Ovary (tissue), 9 donors: ENCODE data around the gene ZNF19. TPM values are rescaled to one million over a fixed set of nuclear protein-coding genes. Genes with fewer than 3 reads are reported as not detected.

Source experiments
- DNase-seq, 5 donors: peaks; one replicate each; pipeline ENCODE4 v3.0.0-alpha.2; 2019 to 2020
- H3K27ac ChIP-seq, 2 donors: fragments of 200-600 bp; one replicate each; pipeline versions ENCODE4 v1.5.1 to v1.8.0; 2019 to 2022
- H3K27me3 ChIP-seq: fragments of 200-600 bp; one replicate; pipeline ENCODE4 v1.8.0; 2022
- H3K36me3 ChIP-seq: fragments of 200-600 bp; sonication (generic); one replicate; pipeline ENCODE4 v1.5.1; 2019
- H3K4me1 ChIP-seq: one replicate; pipeline ENCODE4 v1.8.1; 2013; ENCODE audit warnings: mild to moderate bottlenecking, moderate library complexity; ENCODE audit not compliant: insufficient read depth
- H3K4me3 ChIP-seq: fragments of 200-600 bp; sonication (generic); one replicate; pipeline ENCODE4 v1.5.1; 2017
- H3K9me3 ChIP-seq, 2 donors: fragments of 200-600 bp in 1 of 2; sonication (generic) in 1 of 2; one replicate each; pipeline versions ENCODE4 v1.5.1 to v1.8.1; 2013 to 2019; ENCODE audit warnings: mild to moderate bottlenecking in 1 of 2, moderate library complexity in 1 of 2
- EP300 ChIP-seq: sonication (generic); formaldehyde crosslinking; IDR thresholded peaks from one replicate; pipeline ENCODE4 v1.6.1; 2017; ENCODE audit warnings: antibody characterized with exemption
- POLR2A ChIP-seq: fragments of 450-650 bp; IDR thresholded peaks from one replicate; pipeline ENCODE4 v1.6.1; 2017; ENCODE audit warnings: antibody characterized with exemption, mild to moderate bottlenecking, moderate library complexity
- WGBS, 3 donors: extraction: QIAGEN DNeasy Blood & Tissue Kit in 1 of 3; methylation state at CpG; one replicate each; pipeline versions ENCODE4 v1.1.5 to v1.1.7; 2013 to 2017; 5-methylcytosine and 5-hydroxymethylcytosine counted together
- intact Hi-C, 4 donors: fragments of 100-400 bp; cut with DNase I; formaldehyde crosslinking; loops; one replicate each; pipeline versions ENCODE4 v1.11.0 to v1.15.1; 2022 to 2023
- polyA plus RNA-seq, 2 donors: library from polyadenylated mRNA; stranded (reverse); fragments of 200-250 nt in 1 of 2; fragments of 350-450 nt in 1 of 2; fragmentation: Illumina TruSeq in 1 of 2; extraction: RNeasy Lipid Tissue Mini Kit (QIAGEN cat#74804) in 1 of 2; gene quantifications; one replicate each; pipeline ENCODE4 v1.2.3, GENCODE V29; 2013 to 2014
- total RNA-seq, 7 donors: library from RNA; depleted of rRNA in 2 of 7; stranded (reverse); fragments of >200 nt in 2 of 7; fragmentation: NEBNext Ultra II Directional in 3 of 7; extraction: Animal tissue kit (Norgen Biotek cat#: 25700) in 3 of 7; gene quantifications; one replicate each; pipeline versions ENCODE4 v1.1.0 to v1.2.4, GENCODE V29; 2016 to 2023
- TF ChIP-seq, protein P1 (sequence below), 3 donors: fragments of 450-650 bp in 2 of 3; fragments of 200-600 bp in 1 of 3; IDR thresholded peaks; one replicate each; pipeline versions ENCODE4 v1.5.1 to v1.8.0; 2016 to 2022; ENCODE audit warnings: antibody characterized with exemption in 3 of 3, mild to moderate bottlenecking in 1 of 3
- donor health status: DM: no; HTN: no; CAD: no; lungs with moderate emphysema.
- donor health status: DM: no; HTN: no; CAD: no.
- donor health status: Bipolar disorder and iron deficiency.
- donor health status: DM: yes; HTN: yes; CAD: no.
- donor health status: DM: no; HTN: no; CAD: no.
- donor health status: DM: yes; HTN: yes; CAD: no.

ZNF19 gene
- total and polyA plus RNA-seq, 9 donors = 3.7 to 9.9 (median 6.0) TPM

DNA sequence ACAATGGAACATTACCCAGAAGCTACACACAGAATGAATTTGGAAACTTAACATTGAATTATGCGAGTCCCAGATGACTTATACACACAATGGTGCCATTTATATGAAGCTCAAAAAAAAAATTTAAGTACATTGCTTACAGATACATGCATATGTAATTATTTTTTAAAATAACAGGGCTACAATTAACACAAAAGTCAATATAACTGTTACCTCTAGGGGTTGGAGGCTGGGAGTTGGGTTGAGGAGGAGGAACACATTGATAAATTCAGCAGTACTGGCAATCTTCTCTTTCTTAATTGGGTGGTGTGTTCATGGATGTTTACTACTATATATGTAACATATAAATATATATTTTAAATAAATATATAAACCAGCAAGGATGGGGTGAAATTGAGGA, 28.2 kb downstream of the ZNF19 start:
- no peak overlapping the region for H3K4me3 ChIP-seq
- H3K27ac ChIP-seq = no peak overlapping the region
- peaks cover 0 to 4% of the 10 kb centered on the region in 2 donors for H3K9me3 ChIP-seq
- TF ChIP-seq EP300 (no peak), POLR2A (no peak)
- TF ChIP-seq, protein P1, sequence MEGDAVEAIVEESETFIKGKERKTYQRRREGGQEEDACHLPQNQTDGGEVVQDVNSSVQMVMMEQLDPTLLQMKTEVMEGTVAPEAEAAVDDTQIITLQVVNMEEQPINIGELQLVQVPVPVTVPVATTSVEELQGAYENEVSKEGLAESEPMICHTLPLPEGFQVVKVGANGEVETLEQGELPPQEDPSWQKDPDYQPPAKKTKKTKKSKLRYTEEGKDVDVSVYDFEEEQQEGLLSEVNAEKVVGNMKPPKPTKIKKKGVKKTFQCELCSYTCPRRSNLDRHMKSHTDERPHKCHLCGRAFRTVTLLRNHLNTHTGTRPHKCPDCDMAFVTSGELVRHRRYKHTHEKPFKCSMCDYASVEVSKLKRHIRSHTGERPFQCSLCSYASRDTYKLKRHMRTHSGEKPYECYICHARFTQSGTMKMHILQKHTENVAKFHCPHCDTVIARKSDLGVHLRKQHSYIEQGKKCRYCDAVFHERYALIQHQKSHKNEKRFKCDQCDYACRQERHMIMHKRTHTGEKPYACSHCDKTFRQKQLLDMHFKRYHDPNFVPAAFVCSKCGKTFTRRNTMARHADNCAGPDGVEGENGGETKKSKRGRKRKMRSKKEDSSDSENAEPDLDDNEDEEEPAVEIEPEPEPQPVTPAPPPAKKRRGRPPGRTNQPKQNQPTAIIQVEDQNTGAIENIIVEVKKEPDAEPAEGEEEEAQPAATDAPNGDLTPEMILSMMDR (IDR thresholded peaks at IDR 0.05) = no peak
- 94 to 100% (median 98%) methylated on average over 1 of the region's 1 CpG for WGBS, 3 donors
- no peak for DNase-seq
- peaks cover 4% of the 10 kb centered on the region for H3K4me1 ChIP-seq
- no peaks in the 10 kb centered on the region for H3K27me3 ChIP-seq
- intact Hi-C loops = no loop called here
- no peaks in the 10 kb centered on the region for H3K36me3 ChIP-seq

DNA sequence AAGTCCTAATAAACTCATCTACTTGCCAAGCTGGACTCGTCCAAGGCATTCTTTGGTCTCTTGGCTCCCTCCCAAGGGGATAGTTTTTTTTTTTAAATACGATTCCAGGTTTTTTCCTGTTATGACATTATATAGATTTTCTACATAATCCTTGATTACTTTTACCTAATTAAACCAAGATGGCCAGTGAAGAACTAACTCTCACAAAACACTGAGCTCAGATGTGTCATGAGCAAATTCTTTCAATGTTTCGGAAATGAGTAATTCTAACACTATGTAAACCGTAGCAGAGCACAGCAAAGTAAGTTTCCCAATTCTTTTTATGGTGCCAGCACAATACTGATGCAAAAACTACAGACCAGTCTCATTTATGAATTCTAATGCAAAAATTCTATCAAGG, 28.9 kb downstream of the ZNF19 start:
- Histone ChIP-seq H3K4me3 (no peak overlapping the region), H3K36me3 (no peaks in the 10 kb centered on the region), H3K27me3 (no peaks in the 10 kb centered on the region), H3K9me3 (peaks cover 0 to 4% of the 10 kb centered on the region in 2 donors), H3K27ac (no peak overlapping the region), H3K4me1 (peaks cover 4% of the 10 kb centered on the region)
- 62 to 74% (median 69%) methylated on average over 4 of the region's 4 CpGs for WGBS, 3 donors
- TF ChIP-seq EP300 (no peak), POLR2A (no peak)
- TF ChIP-seq, protein P1 (IDR thresholded peaks at IDR 0.05) = no peak
- DNase-seq = no peak
- intact Hi-C loops = no loop called here

GRCh38 chr16:71459510-71459909, 29.6 kb downstream of the ZNF19 start:
- Histone ChIP-seq H3K36me3 (no peaks in the 10 kb centered on the region), H3K4me3 (no peak overlapping the region), H3K27me3 (no peaks in the 10 kb centered on the region), H3K4me1 (peaks cover 4% of the 10 kb centered on the region), H3K27ac (no peak overlapping the region), H3K9me3 (peaks cover 0 to 4% of the 10 kb centered on the region in 2 donors)
- TF ChIP-seq POLR2A (no peak), EP300 (no peak)
- TF ChIP-seq, protein P1 (IDR thresholded peaks at IDR 0.05) = no peak
- no peak for DNase-seq
- intact Hi-C loops = no loop called here

- Histone ChIP-seq H3K9me3 (peaks cover 0 to 26% of the 10 kb centered on the region in 2 donors), H3K4me1 (peaks cover 2% of the 10 kb centered on the region), H3K27ac (no peak overlapping the region), H3K27me3 (no peaks in the 10 kb centered on the region), H3K36me3 (no peaks in the 10 kb centered on the region), H3K4me3 (no peak overlapping the region)
- WGBS, 3 donors = 96% methylated on average over 4 of the region's 4 CpGs
- no peak for DNase-seq
- intact Hi-C loops = no loop called here
- TF ChIP-seq EP300 (no peak), POLR2A (no peak)
- TF ChIP-seq, protein P1 (IDR thresholded peaks at IDR 0.05) = no peak
These were observed 32.3 kb downstream of the ZNF19 start for GRCh38 chr16:71456801-71457200.

- intact Hi-C loops = no loop called here
- no peak for TF ChIP-seq POLR2A
- no peak for TF ChIP-seq EP300
- TF ChIP-seq, protein P1 (IDR thresholded peaks at IDR 0.05) = no peak
These were observed 36.1 kb downstream of the ZNF19 start for GRCh38 chr16:71453036-71453435.

More at GRCh38 chr16:71453036-71453435, 36.1 kb downstream of the ZNF19 start:
- peaks cover 20 to 59% of the 10 kb centered on the region in 2 donors for H3K9me3 ChIP-seq
- no peak overlapping the region for H3K27ac ChIP-seq
- H3K36me3 ChIP-seq = peaks cover 6% of the 10 kb centered on the region
- no peak for DNase-seq
- no peak overlapping the region for H3K4me3 ChIP-seq
- no peaks in the 10 kb centered on the region for H3K27me3 ChIP-seq
- no peaks in the 10 kb centered on the region for H3K4me1 ChIP-seq
